ENCODE measurements around the gene S100A8. TPM values are rescaled to one million over a fixed set of nuclear protein-coding genes. Genes with fewer than 3 reads are reported as not detected.

The S100A8 gene
- total RNA-seq, 1 experiment from 2014 or later, result not detected

GRCh38 chr1:153389401-153389800 lies 1.5 kb downstream of the S100A8 start:
- H3K9me3 ChIP-seq (replicated peaks), result no peaks in the 10 kb centered on the region
- no peak for DNase-seq
- H3K27me3 ChIP-seq, result no peaks in the 10 kb centered on the region; the same call in 1 of the 2 replicates
- H3K4me3 ChIP-seq, result no peak overlapping the region
- no peaks in the 10 kb centered on the region for H3K36me3 ChIP-seq
- no peak overlapping the region for H3K27ac ChIP-seq
- no peaks in the 10 kb centered on the region for H3K4me1 ChIP-seq

GRCh38 chr1:153387785-153388184 lies 3.1 kb downstream of the S100A8 start:
- no peak for DNase-seq
- H3K9me3 ChIP-seq (replicated peaks), result no peaks in the 10 kb centered on the region
- no peak overlapping the region for H3K27ac ChIP-seq
- H3K4me1 ChIP-seq, result no peaks in the 10 kb centered on the region
- no peaks in the 10 kb centered on the region; the same call in 1 of the 2 replicates for H3K27me3 ChIP-seq
- no peak overlapping the region for H3K4me3 ChIP-seq
- no peaks in the 10 kb centered on the region for H3K36me3 ChIP-seq

GRCh38 chr1:153387001-153387400 lies 3.9 kb downstream of the S100A8 start:
- H3K9me3 ChIP-seq (replicated peaks), result no peaks in the 10 kb centered on the region
- H3K27me3 ChIP-seq, result no peaks in the 10 kb centered on the region; the same call in 1 of the 2 replicates
- no peaks in the 10 kb centered on the region for H3K4me1 ChIP-seq
- H3K27ac ChIP-seq, result no peak overlapping the region
- no peak overlapping the region for H3K4me3 ChIP-seq
- DNase-seq, result no peak
- no peaks in the 10 kb centered on the region for H3K36me3 ChIP-seq

- Histone ChIP-seq H3K9me3 (replicated peaks) (no peaks in the 10 kb centered on the region), H3K4me3 (no peak overlapping the region), H3K4me1 (no peaks in the 10 kb centered on the region), H3K27me3 (no peaks in the 10 kb centered on the region; the same call in 1 of the 2 replicates), H3K36me3 (no peaks in the 10 kb centered on the region), H3K27ac (no peak overlapping the region)
- DNase-seq, result no peak
These were observed 4.4 kb downstream of the S100A8 start for GRCh38 chr1:153386500-153386901.

GRCh38 chr1:153384958-153385580 lies 5.8 kb downstream of the S100A8 start:
- no peak for DNase-seq
- H3K27me3 ChIP-seq, result no peaks in the 10 kb centered on the region; the same call in 1 of the 2 replicates
- no peaks in the 10 kb centered on the region for H3K36me3 ChIP-seq
- no peak overlapping the region for H3K27ac ChIP-seq
- no peaks in the 10 kb centered on the region for H3K9me3 ChIP-seq (replicated peaks)
- H3K4me3 ChIP-seq, result no peak overlapping the region
- H3K4me1 ChIP-seq, result no peaks in the 10 kb centered on the region

- Histone ChIP-seq H3K36me3 (no peaks in the 10 kb centered on the region), H3K27me3 (no peaks in the 10 kb centered on the region), H3K27ac (no peak overlapping the region), H3K9me3 (replicated peaks) (no peaks in the 10 kb centered on the region), H3K4me1 (no peaks in the 10 kb centered on the region), H3K4me3 (no peak overlapping the region)
- DNase-seq, result no peak
These were observed 10.2 kb downstream of the S100A8 start for GRCh38 chr1:153380711-153381110.

GRCh38 chr1:153379591-153379990 lies 11.3 kb downstream of the S100A8 start:
- Histone ChIP-seq H3K4me1 (no peaks in the 10 kb centered on the region), H3K9me3 (replicated peaks) (no peaks in the 10 kb centered on the region), H3K4me3 (no peak overlapping the region), H3K27me3 (no peaks in the 10 kb centered on the region; the same call in 1 of the 2 replicates), H3K27ac (no peak overlapping the region), H3K36me3 (no peaks in the 10 kb centered on the region)
- no peak for DNase-seq

GRCh38 chr1:153375511-153375910 lies 15.4 kb downstream of the S100A8 start, which contains the start of gene S100A12:
TSS of gene S100A12 (minus strand) at chr1:153375621. CDS start at chr1:153374592, 1,029 bp downstream.
- H3K4me3 ChIP-seq, result no peak within 1 kb of the TSS
- DNase-seq, result no peak
- no peaks in the 10 kb centered on the region; the same call in 1 of the 2 replicates for H3K27me3 ChIP-seq
- no peaks in the 10 kb centered on the region for H3K36me3 ChIP-seq
- H3K9me3 ChIP-seq (replicated peaks), result no peaks in the 10 kb centered on the region
- no peak within 1 kb of the TSS for H3K27ac ChIP-seq
- H3K4me1 ChIP-seq, result no peaks in the 10 kb centered on the region

- no peak overlapping the region for H3K27ac ChIP-seq
- DNase-seq, result no peak
These were observed 16.8 kb downstream of the S100A8 start for GRCh38 chr1:153374071-153374470.

GRCh38 chr1:153372571-153372970 lies 18.3 kb downstream of the S100A8 start:
- Histone ChIP-seq H3K4me1 (no peaks in the 10 kb centered on the region), H3K27me3 (no peaks in the 10 kb centered on the region; the same call in 1 of the 2 replicates), H3K36me3 (no peaks in the 10 kb centered on the region), H3K4me3 (no peak overlapping the region), H3K9me3 (replicated peaks) (no peaks in the 10 kb centered on the region), H3K27ac (no peak overlapping the region)
- no peak for DNase-seq

More at GRCh38 chr1:153374071-153374470, 16.8 kb downstream of the S100A8 start:
- H3K4me3 ChIP-seq, result no peak overlapping the region
- no peaks in the 10 kb centered on the region for H3K36me3 ChIP-seq
- no peaks in the 10 kb centered on the region; the same call in 1 of the 2 replicates for H3K27me3 ChIP-seq
- no peaks in the 10 kb centered on the region for H3K9me3 ChIP-seq (replicated peaks)
- no peaks in the 10 kb centered on the region for H3K4me1 ChIP-seq

- no peaks in the 10 kb centered on the region; the same call in 1 of the 2 replicates for H3K27me3 ChIP-seq
- no peaks in the 10 kb centered on the region for H3K4me1 ChIP-seq
- no peak for DNase-seq
- no peaks in the 10 kb centered on the region for H3K9me3 ChIP-seq (replicated peaks)
- H3K27ac ChIP-seq, result no peak overlapping the region
- no peaks in the 10 kb centered on the region for H3K36me3 ChIP-seq
- H3K4me3 ChIP-seq, result no peak overlapping the region
These were observed 19.6 kb downstream of the S100A8 start for GRCh38 chr1:153371231-153371630.

- no peaks in the 10 kb centered on the region for H3K9me3 ChIP-seq (replicated peaks)
- no peaks in the 10 kb centered on the region for H3K27me3 ChIP-seq
- no peaks in the 10 kb centered on the region for H3K36me3 ChIP-seq
- no peak overlapping the region for H3K4me3 ChIP-seq
- DNase-seq, result no peak
- H3K27ac ChIP-seq, result no peak overlapping the region
- no peaks in the 10 kb centered on the region for H3K4me1 ChIP-seq
These were observed 20.7 kb downstream of the S100A8 start for GRCh38 chr1:153370146-153370545.

GRCh38 chr1:153368495-153368894 lies 22.4 kb downstream of the S100A8 start:
- no peak overlapping the region for H3K27ac ChIP-seq
- no peak for DNase-seq
- no peaks in the 10 kb centered on the region for H3K27me3 ChIP-seq
- no peaks in the 10 kb centered on the region for H3K4me1 ChIP-seq
- H3K36me3 ChIP-seq, result no peaks in the 10 kb centered on the region
- H3K4me3 ChIP-seq, result no peak overlapping the region
- no peaks in the 10 kb centered on the region for H3K9me3 ChIP-seq (replicated peaks)

- no peaks in the 10 kb centered on the region for H3K4me1 ChIP-seq
- H3K9me3 ChIP-seq (replicated peaks), result no peaks in the 10 kb centered on the region
- H3K27ac ChIP-seq, result no peak overlapping the region
- DNase-seq, result no peak
- no peak overlapping the region for H3K4me3 ChIP-seq
- no peaks in the 10 kb centered on the region for H3K36me3 ChIP-seq
- no peaks in the 10 kb centered on the region for H3K27me3 ChIP-seq
These were observed 23.8 kb downstream of the S100A8 start for GRCh38 chr1:153367090-153367489.

GRCh38 chr1:153366261-153366660 lies 24.6 kb downstream of the S100A8 start:
- no peaks in the 10 kb centered on the region for H3K9me3 ChIP-seq (replicated peaks)
- no peak for DNase-seq
- no peaks in the 10 kb centered on the region for H3K36me3 ChIP-seq
- H3K27ac ChIP-seq, result no peak overlapping the region
- no peaks in the 10 kb centered on the region for H3K4me1 ChIP-seq
- H3K27me3 ChIP-seq, result no peaks in the 10 kb centered on the region
- no peak overlapping the region for H3K4me3 ChIP-seq

- DNase-seq, result no peak
- Histone ChIP-seq H3K4me3 (no peak overlapping the region), H3K4me1 (no peaks in the 10 kb centered on the region), H3K36me3 (no peaks in the 10 kb centered on the region), H3K27me3 (no peaks in the 10 kb centered on the region), H3K9me3 (replicated peaks) (no peaks in the 10 kb centered on the region), H3K27ac (no peak overlapping the region)
These were observed 25.2 kb downstream of the S100A8 start for GRCh38 chr1:153365696-153366095.

Measured in SJCRH30 (cell line).